Jurkat, Clone E6-1 (cell line): ENCODE results near the gene SMURF2.
"Not testable (repeated sequence)": the region's sequence is repeated elsewhere in the genome, so short reads cannot be mapped to it uniquely, and the experiment has no call there.

Experiments
- DNase-seq: peaks from one replicate; pipeline ENCODE4 v3.0.0-alpha.2; 2011; ENCODE audit warnings: low read depth, low spot score
- H3K4me3 ChIP-seq: 2 replicates; pipeline ENCODE4 v1.5.1; 2011; ENCODE audit warnings: mild to moderate bottlenecking, low read length, control low read depth, moderate library complexity

SMURF2 gene

GRCh38 chr17:64608571-64608981 lies 53.5 kb downstream of the SMURF2 start:
- DNase-seq, result no peak
- no peak overlapping the region for H3K4me3 ChIP-seq

DNA sequence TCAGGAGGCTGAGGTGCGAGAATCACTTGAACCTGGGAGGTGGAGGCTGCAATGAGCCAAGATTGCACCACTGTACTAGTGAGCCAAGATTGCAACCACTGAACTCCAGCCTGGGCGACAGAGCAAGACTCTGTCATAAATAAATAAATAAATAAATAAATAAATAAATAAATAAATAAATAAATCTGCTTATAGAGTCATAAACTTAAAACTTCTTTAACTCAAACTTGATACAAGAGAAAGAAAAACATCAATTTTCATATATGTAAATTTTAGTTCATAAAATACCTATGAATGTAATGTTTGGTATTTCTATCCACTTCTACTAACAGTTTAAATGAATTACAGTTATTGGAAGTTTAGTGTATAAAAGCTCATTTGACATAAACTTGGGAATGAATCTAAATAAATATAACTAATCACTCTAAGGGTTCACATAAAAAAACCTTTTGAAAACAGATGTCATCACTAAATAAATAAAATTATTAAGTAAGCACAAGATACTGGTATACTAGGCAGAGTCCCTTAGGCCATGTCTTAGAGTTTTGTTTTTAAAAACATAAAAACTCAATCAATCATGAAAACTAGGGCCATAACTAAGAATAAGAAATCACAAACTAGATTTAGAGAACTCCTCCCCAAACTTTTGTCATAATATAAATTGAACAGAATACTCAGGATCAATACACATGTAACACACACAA lies 54.1 kb downstream of the SMURF2 start:
- H3K4me3 ChIP-seq, result no peak overlapping the region
- no peak for DNase-seq

DNA sequence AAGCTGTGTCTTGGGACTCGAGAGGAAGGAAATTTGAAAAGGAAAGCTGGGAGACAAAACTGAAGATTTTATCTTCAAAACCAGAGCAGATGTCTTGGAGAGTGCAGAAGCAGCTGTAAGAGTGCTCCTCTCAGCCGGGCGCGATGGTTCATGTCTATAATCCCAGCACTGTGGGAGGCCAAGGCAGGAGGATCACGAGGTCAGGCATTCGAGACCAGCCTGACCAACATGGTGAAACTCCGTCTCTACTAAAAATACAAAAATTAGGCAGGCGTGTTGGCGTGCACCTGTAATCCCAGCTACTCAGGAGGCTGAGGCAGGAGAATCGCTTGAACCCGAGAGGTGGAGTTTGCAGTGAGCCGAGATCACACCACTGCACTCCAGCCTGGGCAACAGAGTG lies 57.6 kb downstream of the SMURF2 start:
- DNase-seq, H3K4me3 ChIP-seq: not testable (repeated sequence)

DNA sequence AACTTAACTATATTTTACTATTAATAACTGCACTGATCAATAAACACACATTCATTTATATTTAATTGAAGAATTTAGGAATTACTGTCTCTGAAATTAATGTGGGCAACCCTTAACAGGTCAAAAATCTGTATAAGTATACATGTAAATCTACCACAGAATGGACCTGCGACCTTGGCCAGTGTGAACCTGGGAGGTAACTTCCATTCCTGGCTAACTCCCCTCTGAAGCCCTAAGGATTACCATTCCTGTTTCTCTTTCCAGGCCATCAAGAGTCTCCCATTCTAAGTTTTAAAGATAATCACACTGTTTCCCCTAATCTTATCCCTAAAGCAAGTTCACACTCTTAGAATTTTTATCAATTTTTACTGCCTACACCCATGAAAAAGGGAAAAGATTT lies 58.1 kb downstream of the SMURF2 start:
- DNase-seq, result no peak
- no peak overlapping the region for H3K4me3 ChIP-seq

DNA sequence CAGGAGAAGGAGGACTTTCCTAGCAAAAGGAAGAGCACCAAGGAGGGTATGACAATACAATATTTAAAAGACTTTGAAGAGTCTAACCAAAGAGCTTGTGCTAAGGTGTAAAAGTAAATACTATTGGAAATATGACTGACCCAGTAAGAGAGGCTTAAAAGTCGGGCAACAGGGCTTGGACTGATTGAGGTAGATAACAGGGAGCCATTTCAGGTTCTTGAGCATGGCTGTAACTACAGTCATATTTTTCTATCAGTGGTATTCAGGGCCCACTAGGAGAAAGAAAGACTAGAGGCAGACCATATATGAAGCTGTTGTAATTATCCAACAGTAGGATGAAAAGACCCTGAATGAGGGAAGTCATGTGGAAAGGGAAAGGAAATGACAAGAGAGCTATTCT lies 62.3 kb downstream of the SMURF2 start:
- no peak for DNase-seq
- H3K4me3 ChIP-seq, result no peak overlapping the region

- DNase-seq, result peak; percentile 17
- H3K4me3 ChIP-seq, result no peak overlapping the region
Observed at GRCh38 chr17:64599187-64599676, 62.9 kb downstream of the SMURF2 start.

DNA sequence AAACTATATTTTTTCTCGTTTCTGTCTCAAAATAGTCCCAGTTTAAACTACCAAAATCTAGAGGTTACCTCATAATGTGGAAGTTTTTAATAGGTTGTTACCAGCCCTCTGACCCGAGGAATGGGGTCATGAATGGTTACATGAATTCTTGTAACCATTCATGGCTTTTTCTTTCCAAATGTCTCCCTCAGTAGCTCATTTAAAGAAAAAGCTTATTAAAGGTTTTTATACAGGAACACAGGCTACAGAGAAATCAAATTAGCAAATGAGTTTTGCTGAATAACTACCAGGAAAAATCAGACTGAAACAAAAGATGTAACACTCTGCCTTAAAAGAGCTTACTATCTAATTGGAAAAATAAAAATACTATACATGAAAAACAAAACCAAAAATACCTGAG lies 63.4 kb downstream of the SMURF2 start:
- no peak for DNase-seq
- H3K4me3 ChIP-seq, result no peak overlapping the region

- H3K4me3 ChIP-seq, result no peak overlapping the region
- DNase-seq, result no peak
Observed at GRCh38 chr17:64596988-64597387, 65.1 kb downstream of the SMURF2 start.

DNA sequence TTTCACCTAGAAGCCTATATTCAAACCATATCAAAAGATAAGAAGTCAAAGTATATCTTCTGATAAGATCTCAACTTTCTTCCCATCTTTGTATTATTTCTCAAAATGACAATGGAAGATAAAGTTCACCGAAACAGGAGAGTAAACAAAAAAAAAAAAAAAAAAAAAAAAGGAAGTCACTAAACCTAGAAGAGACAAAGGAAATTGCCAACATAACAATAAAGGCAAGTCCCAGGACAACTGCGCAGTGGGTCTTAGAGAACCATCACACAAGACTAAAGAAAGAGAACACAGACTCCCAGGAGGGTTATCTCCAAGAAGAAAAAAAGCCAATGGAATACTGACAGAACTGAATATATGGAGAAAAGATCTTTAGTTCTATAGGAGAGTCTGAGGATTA lies 65.7 kb downstream of the SMURF2 start:
- DNase-seq, result no peak
- no peak overlapping the region for H3K4me3 ChIP-seq

DNA sequence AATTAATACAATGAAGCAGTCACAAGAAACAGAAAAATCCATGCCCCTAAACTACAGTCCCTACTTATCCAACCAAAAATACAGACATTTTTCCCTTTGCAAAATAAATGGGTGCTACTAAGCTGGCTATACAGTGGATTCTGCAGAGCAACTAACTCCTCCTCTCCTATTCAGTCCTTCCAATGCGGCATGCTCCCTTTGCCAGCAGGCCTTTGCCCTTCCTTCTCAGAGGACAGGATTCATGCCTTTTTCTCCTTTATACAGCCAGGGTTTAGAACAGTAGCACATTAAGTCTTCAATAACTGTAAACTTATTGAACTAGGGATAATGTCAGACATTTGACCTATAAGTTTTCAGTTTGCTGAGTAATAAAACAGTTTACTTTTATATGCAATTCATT lies 70.2 kb downstream of the SMURF2 start:
- no peak overlapping the region for H3K4me3 ChIP-seq
- DNase-seq, result no peak

- no peak for DNase-seq
- H3K4me3 ChIP-seq, result no peak overlapping the region
Observed at GRCh38 chr17:64585146-64585545, 77.0 kb downstream of the SMURF2 start.

GRCh38 chr17:64583038-64583437 lies 79.1 kb downstream of the SMURF2 start:
- DNase-seq, result no peak
- H3K4me3 ChIP-seq, result no peak overlapping the region

GRCh38 chr17:64580384-64581315 lies 81.5 kb downstream of the SMURF2 start:
- no peak overlapping the region for H3K4me3 ChIP-seq
- no peak for DNase-seq

DNA sequence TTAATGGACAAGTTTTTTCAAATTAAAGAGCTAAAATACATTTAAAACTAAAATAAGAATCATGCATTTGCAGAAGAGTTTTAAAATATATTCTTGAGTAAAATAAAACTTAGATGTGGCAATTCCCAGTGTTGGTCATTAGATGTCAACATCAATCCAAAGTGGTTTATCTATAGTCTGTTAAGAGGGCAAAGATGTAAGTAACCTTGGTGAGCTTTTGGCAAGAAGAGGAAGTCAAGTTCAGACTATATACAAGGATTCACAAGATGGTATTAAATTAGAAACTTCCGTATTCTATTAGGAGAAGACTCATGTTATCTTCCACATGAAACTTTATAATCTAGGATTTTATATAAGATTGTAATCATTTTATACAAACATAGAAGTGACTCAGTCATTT lies 82.2 kb downstream of the SMURF2 start:
- no peak for DNase-seq
- no peak overlapping the region for H3K4me3 ChIP-seq

GRCh38 chr17:64577025-64577424 lies 85.1 kb downstream of the SMURF2 start:
- H3K4me3 ChIP-seq, result not testable (repeated sequence)

GRCh38 chr17:64575431-64575830 lies 86.7 kb downstream of the SMURF2 start:
- DNase-seq, result no peak
- no peak overlapping the region for H3K4me3 ChIP-seq

More at GRCh38 chr17:64577025-64577424, 85.1 kb downstream of the SMURF2 start:
- DNase-seq, result not testable (repeated sequence)

GRCh38 chr17:64574646-64575045 lies 87.5 kb downstream of the SMURF2 start:
- H3K4me3 ChIP-seq, result no peak overlapping the region
- DNase-seq, result no peak

DNA sequence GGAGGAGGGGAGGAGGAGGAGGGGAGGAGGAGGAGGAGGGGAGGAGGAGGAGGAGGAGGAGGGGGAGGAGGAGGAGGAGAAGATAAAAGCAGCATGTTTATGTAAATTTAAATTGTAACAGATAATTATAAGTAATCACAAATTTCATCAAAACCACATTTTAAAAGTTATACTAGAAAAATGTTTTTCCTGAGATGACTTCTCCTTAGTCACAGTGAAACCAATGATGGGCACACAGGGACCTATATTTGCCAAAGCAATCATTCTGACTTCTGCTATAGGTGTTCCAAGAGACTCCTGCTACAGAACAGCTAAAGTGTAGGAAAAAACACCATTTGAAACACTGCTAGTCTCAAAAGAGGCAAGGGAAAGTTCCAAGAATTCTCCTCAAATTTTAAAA lies 88.9 kb downstream of the SMURF2 start:
- no peak for DNase-seq
- no peak overlapping the region for H3K4me3 ChIP-seq

- H3K4me3 ChIP-seq, result no peak overlapping the region
- DNase-seq, result no peak
Observed at GRCh38 chr17:64572682-64573154, 89.4 kb downstream of the SMURF2 start.

DNA sequence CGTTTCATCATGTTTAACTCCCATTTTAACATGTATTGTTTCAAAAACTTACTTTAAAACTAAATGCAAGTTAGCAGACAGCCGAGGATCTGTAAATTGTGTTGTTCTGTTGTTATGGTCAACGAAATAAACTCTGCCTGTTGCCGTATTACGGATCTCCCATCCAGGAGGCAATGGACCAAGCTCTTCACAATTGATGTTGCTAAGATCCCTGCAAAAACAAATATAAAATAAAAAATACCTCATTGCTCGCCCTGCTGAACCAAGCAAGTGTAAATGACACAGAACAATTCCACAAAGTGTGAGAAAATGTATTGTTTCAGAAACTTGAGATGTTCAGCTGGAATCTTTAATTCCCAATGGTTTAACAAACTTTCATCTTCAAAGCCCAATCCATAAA lies 90.4 kb downstream of the SMURF2 start:
- H3K4me3 ChIP-seq, result no peak overlapping the region
- DNase-seq, result no peak
